ENCODE results near the gene APOF.
A peak's percentile ranks its signal among the peaks of the same experiment; 100 is the strongest.
"Not testable (repeated sequence)": the region's sequence is repeated elsewhere in the genome, so short reads cannot be mapped to it uniquely, and the experiment has no call there.

Gene APOF

GRCh38 chr12:56341616-56342015, 21.0 kb downstream of the APOF start:
- DNase-seq (ENCODE audit: low spot score), result no peak
- TF ChIP-seq CTCF (IDR thresholded peaks at IDR 0.05; ENCODE audit: extremely low read depth, missing control alignments), result no peak

- no peak for TF ChIP-seq CTCF (IDR thresholded peaks at IDR 0.05; ENCODE audit: extremely low read depth, missing control alignments)
- no peak for DNase-seq (ENCODE audit: low spot score)
Observed at GRCh38 chr12:56339158-56339422, 23.6 kb downstream of the APOF start.

GRCh38 chr12:56338308-56339157, 24.1 kb downstream of the APOF start, which contains the start of gene IL23A:
TSS of gene IL23A (plus strand) at chr12:56338884. CDS start at chr12:56339045, 161 bp downstream.
- DNase-seq (ENCODE audit: low spot score), result peak; percentile 58

GRCh38 chr12:56337753-56338251, 24.9 kb downstream of the APOF start:
- TF ChIP-seq CTCF (IDR thresholded peaks at IDR 0.05; ENCODE audit: extremely low read depth, missing control alignments), result no peak

More at GRCh38 chr12:56338308-56339157, 24.1 kb downstream of the APOF start, which contains the start of gene IL23A:
- no peak for TF ChIP-seq CTCF (IDR thresholded peaks at IDR 0.05; ENCODE audit: extremely low read depth, missing control alignments)

GRCh38 chr12:56336361-56337167, 26.1 kb downstream of the APOF start:
- no peak for TF ChIP-seq CTCF (IDR thresholded peaks at IDR 0.05; ENCODE audit: extremely low read depth, missing control alignments)
- DNase-seq (ENCODE audit: low spot score), result peak; percentile 32

More at GRCh38 chr12:56337753-56338251, 24.9 kb downstream of the APOF start:
- DNase-seq (ENCODE audit: low spot score), result no peak

- not testable (repeated sequence) for DNase-seq (ENCODE audit: low spot score)
Observed at GRCh38 chr12:56335527-56335926, 27.1 kb downstream of the APOF start.

GRCh38 chr12:56334490-56334793, 28.2 kb downstream of the APOF start:
- no peak for DNase-seq (ENCODE audit: low spot score)
- no peak for TF ChIP-seq CTCF (IDR thresholded peaks at IDR 0.05; ENCODE audit: extremely low read depth, missing control alignments)
